Stimulated activated CD8-positive, alpha-beta memory T cell treated with anti-CD3 and anti-CD28 coated beads, Interleukin-7, amount 100 ng/mL, for 24 hours (primary cell): ENCODE results near the gene MYO10.

Experiments
- DNase-seq: peaks from one replicate; pipeline ENCODE4 v3.0.0-alpha.2; 2020; ENCODE audit warnings: low read depth

Gene MYO10

DNA sequence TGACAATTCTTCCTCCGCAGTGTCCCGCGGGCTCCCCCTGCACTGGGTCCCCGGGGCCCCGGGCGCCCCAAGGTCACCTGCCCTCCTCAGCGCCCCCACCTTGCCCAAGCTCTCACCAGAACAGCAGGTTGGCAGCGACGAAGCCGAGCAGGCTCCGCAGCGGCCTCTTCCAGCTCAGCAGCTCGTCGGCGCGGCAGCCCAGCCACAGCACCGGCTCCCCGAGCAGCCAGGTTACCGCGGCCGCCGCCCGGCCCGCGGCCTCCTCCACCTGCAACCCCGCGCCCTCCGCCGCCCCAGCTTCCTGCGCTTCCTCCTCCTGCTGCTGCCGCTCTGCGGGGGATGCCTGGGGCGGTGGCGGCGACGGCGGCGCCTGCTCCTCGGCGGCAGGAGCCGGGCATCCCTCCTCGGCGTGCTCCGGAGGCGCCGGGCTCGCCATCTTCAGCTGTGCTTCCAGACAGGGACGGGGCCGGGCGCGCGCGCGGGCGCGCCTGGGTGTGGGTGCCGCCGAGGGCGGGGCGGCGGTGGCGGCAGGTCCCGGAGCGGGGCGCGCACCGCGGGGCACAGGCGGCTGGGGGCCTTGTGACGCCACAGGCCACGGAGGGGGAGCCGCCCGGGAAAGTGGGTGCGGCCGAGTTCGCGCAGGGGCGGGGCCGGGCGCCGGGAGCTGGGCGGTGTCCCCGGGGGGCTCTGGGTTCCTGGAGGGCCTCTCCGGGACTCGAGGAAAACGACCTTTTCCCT lies 319.4 kb downstream of the MYO10 start, which contains the start of gene RETREG1:
RETREG1 (minus strand) TSS at position 462 of the 738 bp plus-strand sequence; CDS start at position 436, 26 bp downstream.
- peak; percentile 49 for DNase-seq

DNA sequence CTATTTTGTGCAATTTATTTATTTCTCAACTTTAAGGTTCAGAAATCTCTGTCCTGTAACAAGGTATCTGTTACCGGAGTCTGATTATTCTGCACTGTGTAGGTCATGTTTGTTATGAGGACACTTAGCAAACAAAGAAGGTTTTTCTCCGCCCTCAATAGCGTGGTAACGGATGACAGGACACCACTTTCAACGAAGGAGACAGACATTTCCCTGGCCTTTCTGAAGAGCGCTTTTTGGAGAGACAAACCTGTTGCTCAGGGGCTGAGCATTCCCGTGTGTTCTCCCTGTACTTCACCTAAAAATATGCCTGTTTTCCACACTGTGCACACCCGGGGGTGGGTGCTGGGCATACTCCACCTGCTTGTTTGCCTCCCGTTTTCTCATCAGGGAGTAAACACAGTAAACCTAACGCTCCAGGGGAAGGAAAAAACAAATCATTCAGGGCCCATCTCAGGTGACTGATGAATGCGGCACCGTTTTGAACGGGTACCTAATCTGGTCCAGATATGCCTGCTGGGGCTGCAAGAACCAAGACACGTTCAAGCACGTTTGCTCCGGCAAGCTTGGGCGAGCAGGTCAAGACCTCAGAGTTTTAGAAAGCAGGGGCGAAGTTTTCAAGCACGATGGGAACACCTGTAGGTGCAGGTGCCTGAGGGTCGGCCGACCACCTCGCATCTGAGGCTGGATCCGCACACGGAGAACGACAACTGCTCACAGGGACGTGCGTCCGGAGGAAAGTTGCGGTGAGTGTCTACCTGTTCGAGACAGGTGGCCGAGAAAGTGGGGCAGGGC lies 320.1 kb downstream of the MYO10 start:
- no peak for DNase-seq

DNA sequence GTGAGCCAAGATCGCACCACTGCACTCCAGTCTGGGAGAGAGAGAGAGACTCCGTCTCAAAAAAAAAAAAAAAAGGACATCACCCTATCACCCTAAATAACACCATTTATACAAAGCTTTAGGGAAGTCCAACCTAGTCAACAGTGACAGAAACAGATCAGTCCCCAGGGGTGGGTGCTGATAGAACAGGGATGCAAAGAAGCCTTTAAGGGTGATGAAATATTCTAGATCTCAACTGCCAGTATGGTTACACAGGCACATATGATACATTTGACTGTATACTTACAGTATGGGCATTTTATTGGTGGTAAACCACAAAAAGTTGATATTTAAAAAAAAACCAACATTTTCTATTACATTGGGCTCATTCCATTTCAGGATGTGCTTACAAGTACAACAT lies 324.1 kb downstream of the MYO10 start:
- DNase-seq = no peak
